ENCODE measurements around the gene DUSP2. TPM values are rescaled to one million over a fixed set of nuclear protein-coding genes. Genes with fewer than 3 reads are reported as not detected.
A peak's percentile ranks its signal among the peaks of the same experiment; 100 is the strongest.

Gene DUSP2, protein sequence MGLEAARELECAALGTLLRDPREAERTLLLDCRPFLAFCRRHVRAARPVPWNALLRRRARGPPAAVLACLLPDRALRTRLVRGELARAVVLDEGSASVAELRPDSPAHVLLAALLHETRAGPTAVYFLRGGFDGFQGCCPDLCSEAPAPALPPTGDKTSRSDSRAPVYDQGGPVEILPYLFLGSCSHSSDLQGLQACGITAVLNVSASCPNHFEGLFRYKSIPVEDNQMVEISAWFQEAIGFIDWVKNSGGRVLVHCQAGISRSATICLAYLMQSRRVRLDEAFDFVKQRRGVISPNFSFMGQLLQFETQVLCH
- total RNA-seq (2021; ENCODE audit: unreplicated experiment) (4.9 TPM), Bru-seq, nascent RNA (percentile 46 among the genes with signal in this experiment), BruChase-seq, experiment 1, labeled RNA remaining after a 2-hour chase (percentile 41 among the genes with signal in this experiment), BruChase-seq, experiment 2, labeled RNA remaining after a 6-hour chase (percentile 48 among the genes with signal in this experiment)
- 1.9 TPM for polyA plus RNA-seq (2012; ENCODE audit: insufficient read length)
- long read RNA-seq, transcript DUSP2-201 (4 exons, 1,688 nt), result major isoform, 6 of 12 reads
- long read RNA-seq, partial matches to known transcripts, result 1 of 12 reads
- long read RNA-seq, other reads (novel, unspliced or antisense), result 3 of 12 reads

DNA sequence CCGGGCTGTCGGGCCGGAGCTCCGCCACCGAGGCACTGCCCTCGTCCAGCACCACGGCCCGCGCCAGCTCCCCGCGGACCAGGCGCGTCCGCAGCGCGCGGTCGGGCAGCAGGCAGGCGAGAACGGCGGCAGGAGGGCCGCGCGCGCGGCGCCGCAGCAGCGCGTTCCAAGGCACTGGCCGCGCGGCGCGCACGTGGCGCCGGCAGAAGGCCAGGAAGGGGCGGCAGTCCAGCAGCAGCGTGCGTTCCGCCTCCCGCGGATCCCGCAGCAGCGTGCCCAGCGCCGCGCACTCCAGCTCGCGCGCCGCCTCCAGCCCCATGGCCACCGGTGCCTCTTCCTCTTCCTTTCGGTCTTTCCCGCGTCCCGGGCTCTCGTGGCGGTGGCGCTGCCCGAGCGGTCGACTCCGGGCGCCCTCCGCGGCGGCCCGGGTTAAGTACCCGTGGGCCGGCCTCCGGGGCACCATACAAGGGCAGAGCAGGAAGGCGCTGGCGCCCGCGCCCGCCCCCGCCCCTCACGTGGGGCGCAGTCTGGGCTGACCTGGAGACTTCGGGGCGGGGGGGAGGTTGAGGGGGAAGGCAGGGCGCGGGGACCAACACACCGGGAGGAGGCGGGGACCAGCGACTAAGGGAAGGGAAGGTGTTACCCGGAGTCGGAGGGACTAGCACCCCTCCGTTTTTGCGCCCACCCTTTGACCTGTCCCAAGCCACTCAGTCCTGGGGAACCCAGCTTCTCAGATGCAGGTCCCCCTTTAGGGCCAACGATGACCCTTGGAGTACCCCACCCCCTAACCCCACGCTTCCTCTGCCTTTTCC lies at the start of gene DUSP2:
Gene DUSP2 (minus strand): TSS at position 405 of the 812 bp plus-strand sequence. CDS start 86 bp downstream, at position 319.
- ATAC-seq, result peak; percentile 78
- H3K9me3 ChIP-seq (ENCODE audit: control insufficient read depth, insufficient read depth, low read depth, low read length), result no peaks in the 10 kb centered on the region
- no TSS peak for BruUV-seq (replicated peaks)
- H3K36me3 ChIP-seq (ENCODE audit: control insufficient read depth, insufficient read depth, low read length), result no peaks in the 10 kb centered on the region
- no peaks in the 10 kb centered on the region for H3K27me3 ChIP-seq (ENCODE audit: control insufficient read depth, insufficient read depth, low read length)
- peak within 1 kb of the TSS; percentile 77 for H3K27ac ChIP-seq (ENCODE audit: low read length)
- ChIA-PET POLR2A (no interaction called here), CTCF (no interaction called here)
- DNase-seq (ENCODE audit: low read depth, low spot score), result no peak
- in situ Hi-C loops (cut with HindIII; ENCODE audit: low pct_unique_long_range_greater_than_20kb, low sequenced_read_pairs), result no loop called here
- H3K4me3 ChIP-seq (ENCODE audit: low read depth in 2 of 2, low read length in 2 of 2), result peak within 1 kb of the TSS; percentile 46 to 55
- intact Hi-C loops (cut with micrococcal nuclease; ENCODE audit: unreplicated experiment), result no loop called here
- TF ChIP-seq SIN3A (IDR thresholded peaks at IDR 0.05; ENCODE audit: borderline replicate concordance, insufficient read depth, low read depth, low read length) (no peak; the same call in 1 of the 2 replicates), TCF7L2 (IDR thresholded peaks at IDR 0.05; ENCODE audit: low read depth, low read length) (no peak), POLR2AphosphoS5 (IDR thresholded peaks at IDR 0.05; ENCODE audit: low read depth, low read length) (peak; percentile 62)
- TF ChIP-seq, protein P1, sequence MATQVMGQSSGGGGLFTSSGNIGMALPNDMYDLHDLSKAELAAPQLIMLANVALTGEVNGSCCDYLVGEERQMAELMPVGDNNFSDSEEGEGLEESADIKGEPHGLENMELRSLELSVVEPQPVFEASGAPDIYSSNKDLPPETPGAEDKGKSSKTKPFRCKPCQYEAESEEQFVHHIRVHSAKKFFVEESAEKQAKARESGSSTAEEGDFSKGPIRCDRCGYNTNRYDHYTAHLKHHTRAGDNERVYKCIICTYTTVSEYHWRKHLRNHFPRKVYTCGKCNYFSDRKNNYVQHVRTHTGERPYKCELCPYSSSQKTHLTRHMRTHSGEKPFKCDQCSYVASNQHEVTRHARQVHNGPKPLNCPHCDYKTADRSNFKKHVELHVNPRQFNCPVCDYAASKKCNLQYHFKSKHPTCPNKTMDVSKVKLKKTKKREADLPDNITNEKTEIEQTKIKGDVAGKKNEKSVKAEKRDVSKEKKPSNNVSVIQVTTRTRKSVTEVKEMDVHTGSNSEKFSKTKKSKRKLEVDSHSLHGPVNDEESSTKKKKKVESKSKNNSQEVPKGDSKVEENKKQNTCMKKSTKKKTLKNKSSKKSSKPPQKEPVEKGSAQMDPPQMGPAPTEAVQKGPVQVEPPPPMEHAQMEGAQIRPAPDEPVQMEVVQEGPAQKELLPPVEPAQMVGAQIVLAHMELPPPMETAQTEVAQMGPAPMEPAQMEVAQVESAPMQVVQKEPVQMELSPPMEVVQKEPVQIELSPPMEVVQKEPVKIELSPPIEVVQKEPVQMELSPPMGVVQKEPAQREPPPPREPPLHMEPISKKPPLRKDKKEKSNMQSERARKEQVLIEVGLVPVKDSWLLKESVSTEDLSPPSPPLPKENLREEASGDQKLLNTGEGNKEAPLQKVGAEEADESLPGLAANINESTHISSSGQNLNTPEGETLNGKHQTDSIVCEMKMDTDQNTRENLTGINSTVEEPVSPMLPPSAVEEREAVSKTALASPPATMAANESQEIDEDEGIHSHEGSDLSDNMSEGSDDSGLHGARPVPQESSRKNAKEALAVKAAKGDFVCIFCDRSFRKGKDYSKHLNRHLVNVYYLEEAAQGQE (IDR thresholded peaks at IDR 0.05; ENCODE audit: insufficient read depth in 1 of 2, low read depth in 2 of 2, low read length in 1 of 2), result no peak
- TF ChIP-seq, protein P2, sequence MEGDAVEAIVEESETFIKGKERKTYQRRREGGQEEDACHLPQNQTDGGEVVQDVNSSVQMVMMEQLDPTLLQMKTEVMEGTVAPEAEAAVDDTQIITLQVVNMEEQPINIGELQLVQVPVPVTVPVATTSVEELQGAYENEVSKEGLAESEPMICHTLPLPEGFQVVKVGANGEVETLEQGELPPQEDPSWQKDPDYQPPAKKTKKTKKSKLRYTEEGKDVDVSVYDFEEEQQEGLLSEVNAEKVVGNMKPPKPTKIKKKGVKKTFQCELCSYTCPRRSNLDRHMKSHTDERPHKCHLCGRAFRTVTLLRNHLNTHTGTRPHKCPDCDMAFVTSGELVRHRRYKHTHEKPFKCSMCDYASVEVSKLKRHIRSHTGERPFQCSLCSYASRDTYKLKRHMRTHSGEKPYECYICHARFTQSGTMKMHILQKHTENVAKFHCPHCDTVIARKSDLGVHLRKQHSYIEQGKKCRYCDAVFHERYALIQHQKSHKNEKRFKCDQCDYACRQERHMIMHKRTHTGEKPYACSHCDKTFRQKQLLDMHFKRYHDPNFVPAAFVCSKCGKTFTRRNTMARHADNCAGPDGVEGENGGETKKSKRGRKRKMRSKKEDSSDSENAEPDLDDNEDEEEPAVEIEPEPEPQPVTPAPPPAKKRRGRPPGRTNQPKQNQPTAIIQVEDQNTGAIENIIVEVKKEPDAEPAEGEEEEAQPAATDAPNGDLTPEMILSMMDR (IDR thresholded peaks at IDR 0.05), result no peak
- H3K4me1 ChIP-seq (ENCODE audit: control insufficient read depth, insufficient read depth, low read length), result peaks cover 29% of the 10 kb centered on the region

DNA sequence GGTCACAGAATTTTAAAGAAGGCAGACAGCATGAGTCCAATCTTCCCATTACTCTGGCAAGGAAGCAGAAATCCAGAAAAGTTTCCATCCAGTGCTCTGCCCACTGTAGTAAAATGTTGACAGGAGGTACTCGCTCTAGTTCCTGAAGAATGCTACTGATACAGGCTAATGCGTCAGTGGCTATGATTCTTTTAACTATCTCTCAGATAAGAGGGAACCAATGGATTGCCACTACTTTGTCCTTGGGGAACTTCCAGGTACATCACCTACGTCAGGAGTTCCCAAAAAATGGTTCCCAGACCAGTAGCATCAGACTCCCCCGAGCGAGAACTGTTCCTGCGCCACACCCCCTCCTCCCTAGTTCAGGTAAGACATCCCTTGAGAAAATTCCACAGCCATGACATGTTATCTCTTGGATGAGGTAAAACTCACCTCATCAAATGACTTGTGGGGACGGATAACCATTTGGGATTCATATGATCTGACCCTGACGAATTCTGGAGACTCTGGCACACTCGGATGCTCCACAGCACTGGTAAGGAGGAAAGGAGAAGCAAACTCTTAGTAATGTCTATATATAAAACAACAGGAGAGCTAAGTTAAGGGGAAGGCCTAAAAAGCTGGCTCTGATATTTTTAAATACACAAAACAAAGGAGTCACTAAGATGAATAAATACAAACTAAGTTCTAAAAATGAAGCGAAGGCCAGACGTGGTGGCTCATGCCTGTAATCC lies 46.9 kb upstream of the DUSP2 start:
- no peak for DNase-seq (ENCODE audit: low read depth, low spot score)
- intact Hi-C loops (cut with micrococcal nuclease; ENCODE audit: unreplicated experiment) (no loop called here), in situ Hi-C loops (cut with HindIII; ENCODE audit: low pct_unique_long_range_greater_than_20kb, low sequenced_read_pairs) (no loop called here)
- no peak for ATAC-seq
- H3K4me1 ChIP-seq (ENCODE audit: control insufficient read depth, insufficient read depth, low read length), result no peaks in the 10 kb centered on the region
- TF ChIP-seq, protein P2 (IDR thresholded peaks at IDR 0.05), result no peak
- no peak for TF ChIP-seq POLR2AphosphoS5 (IDR thresholded peaks at IDR 0.05; ENCODE audit: low read depth, low read length)
- TF ChIP-seq, protein P1 (IDR thresholded peaks at IDR 0.05; ENCODE audit: insufficient read depth in 1 of 2, low read depth in 2 of 2, low read length in 1 of 2), result no peak
- no peak for TF ChIP-seq TCF7L2 (IDR thresholded peaks at IDR 0.05; ENCODE audit: low read depth, low read length)
- no peak overlapping the region for H3K4me3 ChIP-seq (ENCODE audit: low read depth in 2 of 2, low read length in 2 of 2)
- peaks cover 41% of the 10 kb centered on the region for H3K36me3 ChIP-seq (ENCODE audit: control insufficient read depth, insufficient read depth, low read length)
- ChIA-PET POLR2A (no interaction called here), CTCF (no interaction called here)
- no peak overlapping the region for H3K27ac ChIP-seq (ENCODE audit: low read length)
- H3K9me3 ChIP-seq (ENCODE audit: control insufficient read depth, insufficient read depth, low read depth, low read length), result no peaks in the 10 kb centered on the region
- BruUV-seq (replicated peaks), result no TSS peak
- no peaks in the 10 kb centered on the region for H3K27me3 ChIP-seq (ENCODE audit: control insufficient read depth, insufficient read depth, low read length)

All from Panc1 (cell line).